Eye (tissue), 1 donor: ENCODE data around the gene CPED1.
"Not testable (repeated sequence)": the region's sequence is repeated elsewhere in the genome, so short reads cannot be mapped to it uniquely, and the experiment has no call there.

Experiments used
- DNase-seq: peaks from one replicate; pipeline ENCODE4 v3.0.0-alpha.2; 2015

Gene CPED1

GRCh38 chr7:121042899-121043298 lies 54.4 kb downstream of the CPED1 start:
- no peak for DNase-seq

GRCh38 chr7:121043314-121044234 lies 55.1 kb downstream of the CPED1 start:
- DNase-seq, result no peak

- no peak for DNase-seq
Observed at GRCh38 chr7:121045090-121045489, 56.6 kb downstream of the CPED1 start.

GRCh38 chr7:121046009-121046408 lies 57.5 kb downstream of the CPED1 start:
- no peak for DNase-seq

- DNase-seq, result no peak
Observed at GRCh38 chr7:121046893-121047468, 58.5 kb downstream of the CPED1 start.

GRCh38 chr7:121048195-121048594 lies 59.7 kb downstream of the CPED1 start:
- no peak for DNase-seq

- no peak for DNase-seq
Observed at GRCh38 chr7:121049028-121049791, 60.7 kb downstream of the CPED1 start.

GRCh38 chr7:121049897-121050296 lies 61.4 kb downstream of the CPED1 start:
- no peak for DNase-seq

GRCh38 chr7:121053219-121053618 lies 64.7 kb downstream of the CPED1 start:
- no peak for DNase-seq

GRCh38 chr7:121054925-121055324 lies 66.4 kb downstream of the CPED1 start:
- DNase-seq, result no peak

GRCh38 chr7:121057878-121058277 lies 69.4 kb downstream of the CPED1 start:
- no peak for DNase-seq

- no peak for DNase-seq
Observed at GRCh38 chr7:121058975-121059374, 70.5 kb downstream of the CPED1 start.

- not testable (repeated sequence) for DNase-seq
Observed at GRCh38 chr7:121059979-121060509, 71.5 kb downstream of the CPED1 start.

GRCh38 chr7:121061677-121062582 lies 73.4 kb downstream of the CPED1 start:
- DNase-seq, result no peak

GRCh38 chr7:121062671-121063279 lies 74.3 kb downstream of the CPED1 start:
- DNase-seq, result no peak

- not testable (repeated sequence) for DNase-seq
Observed at GRCh38 chr7:121067717-121068116, 79.2 kb downstream of the CPED1 start.

- no peak for DNase-seq
Observed at GRCh38 chr7:121069346-121070100, 81.0 kb downstream of the CPED1 start.

GRCh38 chr7:121071132-121071531 lies 82.6 kb downstream of the CPED1 start:
- no peak for DNase-seq

GRCh38 chr7:121071662-121072061 lies 83.2 kb downstream of the CPED1 start:
- no peak for DNase-seq

GRCh38 chr7:121072826-121073225 lies 84.3 kb downstream of the CPED1 start:
- no peak for DNase-seq
